NK-92 treated with Interleukin-12 subunit alpha and Interleukin-12 subunit beta, amount 100 ng/mL, for 24 hours (cell line): Measurements from ENCODE around the gene PCP4.

ENCODE experiments used
- DNase-seq: peaks from one replicate; lab custom pipeline; 2025; lab: John Stamatoyannopoulos, UW

Gene PCP4

GRCh38 chr21:39923476-39923875 is 56.2 kb downstream of the PCP4 start:
- DNase-seq, result no peak

GRCh38 chr21:39924577-39925308 is 57.5 kb downstream of the PCP4 start:
- no peak for DNase-seq

- DNase-seq, result no peak
Observed at GRCh38 chr21:39927304-39927886, 60.2 kb downstream of the PCP4 start.

- no peak for DNase-seq
Observed at GRCh38 chr21:39932335-39932734, 65.1 kb downstream of the PCP4 start.

- DNase-seq, result no peak
Observed at GRCh38 chr21:39934895-39935294, 67.7 kb downstream of the PCP4 start.

DNA sequence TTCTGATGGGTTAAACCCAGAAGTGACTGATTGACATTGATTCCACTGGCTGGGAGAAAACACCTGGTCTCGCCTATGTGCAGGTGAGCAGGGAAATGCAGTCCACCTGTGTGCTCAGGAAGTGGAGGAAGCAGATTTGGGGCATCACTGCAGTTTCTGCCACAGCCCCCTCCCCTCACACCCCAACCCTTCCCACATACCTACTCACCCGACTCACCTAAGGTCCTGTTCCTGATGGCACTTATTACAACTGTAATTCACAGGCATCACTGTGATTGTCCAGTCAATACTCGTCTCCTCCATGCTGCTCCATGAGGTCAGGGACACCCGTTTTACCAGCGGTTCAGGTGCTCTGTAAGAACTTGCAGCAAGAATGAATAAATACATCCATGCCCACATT is 68.5 kb downstream of the PCP4 start:
- no peak for DNase-seq

DNA sequence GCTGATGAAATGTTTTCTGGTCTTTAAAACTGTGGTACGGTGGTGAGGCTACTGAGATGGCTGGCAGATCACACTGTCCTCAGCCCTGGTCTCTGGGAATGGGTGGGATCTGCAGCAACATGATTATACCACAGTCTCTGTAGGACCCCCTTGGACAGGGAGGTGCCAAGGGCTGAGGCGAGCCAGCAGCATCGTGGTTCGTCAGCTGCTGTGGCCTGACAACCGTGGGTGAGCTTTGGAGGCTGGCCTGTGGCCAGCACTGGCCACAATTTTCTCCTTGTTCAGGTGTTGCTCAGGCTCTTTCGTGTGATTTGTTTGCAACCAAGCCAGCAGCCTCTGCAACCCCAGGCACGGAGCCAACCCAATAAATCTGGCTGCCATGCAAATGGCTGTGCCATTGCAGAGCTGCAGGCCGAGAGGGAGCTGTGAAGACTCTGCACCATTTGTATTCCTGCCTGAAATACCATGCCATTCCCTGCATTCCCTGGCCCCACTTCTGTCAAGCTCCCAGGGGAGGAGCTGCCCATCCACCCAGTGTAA is 70.9 kb downstream of the PCP4 start:
- no peak for DNase-seq

DNA sequence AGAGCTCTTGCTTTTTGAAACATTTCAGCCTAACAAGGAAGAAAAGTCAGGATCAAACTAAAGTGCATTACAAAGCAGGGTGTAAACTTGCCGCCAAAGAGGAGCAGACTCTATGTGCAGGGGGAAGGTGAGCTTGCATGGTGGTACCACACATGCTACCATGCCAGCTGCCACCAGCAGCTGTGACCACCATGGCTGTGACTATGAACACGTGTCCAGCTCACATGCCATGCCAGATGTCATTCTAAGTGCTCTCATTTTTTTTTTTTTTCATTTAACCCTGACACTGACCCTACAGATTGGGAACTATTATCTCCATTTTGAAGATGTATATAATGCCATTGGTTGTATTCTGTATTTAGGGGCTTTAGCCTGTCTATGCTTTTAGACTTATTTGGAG is 79.0 kb downstream of the PCP4 start:
- no peak for DNase-seq

- no peak for DNase-seq
Observed at GRCh38 chr21:39947031-39947430, 79.8 kb downstream of the PCP4 start.

DNA sequence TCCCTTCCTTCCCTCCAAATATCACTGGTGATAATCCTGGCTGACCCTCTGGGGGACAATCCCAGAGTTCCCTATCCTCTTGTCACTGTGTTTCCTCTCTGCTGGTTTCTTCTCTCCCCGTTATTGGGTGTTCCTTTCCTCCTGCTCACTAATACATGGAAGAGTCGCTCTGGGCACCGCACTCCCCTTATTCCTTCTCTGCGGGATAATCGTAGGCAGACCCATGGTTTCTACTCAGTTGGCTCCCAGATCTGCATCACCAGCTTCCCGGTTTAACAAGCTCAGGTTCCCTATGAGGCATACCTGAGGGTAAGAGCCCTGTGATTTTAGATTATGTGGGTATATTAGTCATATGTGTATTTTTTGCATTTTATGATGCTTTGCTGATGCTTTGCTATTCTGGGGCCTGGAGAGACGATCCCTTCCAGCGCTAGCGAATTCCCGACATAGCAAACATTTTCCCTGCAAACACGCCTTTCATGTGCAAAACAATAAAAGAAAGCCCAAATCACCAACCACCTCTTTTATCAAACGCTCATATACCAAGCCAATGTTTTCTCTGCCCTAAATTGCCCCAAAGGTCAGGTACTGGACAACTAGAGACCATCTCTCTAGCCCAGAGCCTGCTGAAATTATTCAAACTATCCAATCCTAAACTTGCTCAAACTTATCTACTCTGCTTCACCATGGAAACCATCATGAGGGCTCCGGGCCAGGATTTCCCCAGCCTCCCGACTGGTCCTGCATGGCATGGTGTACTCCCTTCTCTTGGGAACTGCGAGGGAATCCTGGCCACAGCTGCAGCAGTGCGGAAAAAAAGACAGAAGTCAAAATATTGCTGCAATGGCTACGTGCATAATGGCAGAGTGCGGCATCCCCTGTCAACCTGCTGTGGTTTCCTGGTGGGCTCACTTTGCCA is 84.2 kb downstream of the PCP4 start:
- no peak for DNase-seq

GRCh38 chr21:39952265-39952664 is 85.0 kb downstream of the PCP4 start:
- no peak for DNase-seq

GRCh38 chr21:39954570-39954969 is 87.3 kb downstream of the PCP4 start:
- DNase-seq, result no peak

DNA sequence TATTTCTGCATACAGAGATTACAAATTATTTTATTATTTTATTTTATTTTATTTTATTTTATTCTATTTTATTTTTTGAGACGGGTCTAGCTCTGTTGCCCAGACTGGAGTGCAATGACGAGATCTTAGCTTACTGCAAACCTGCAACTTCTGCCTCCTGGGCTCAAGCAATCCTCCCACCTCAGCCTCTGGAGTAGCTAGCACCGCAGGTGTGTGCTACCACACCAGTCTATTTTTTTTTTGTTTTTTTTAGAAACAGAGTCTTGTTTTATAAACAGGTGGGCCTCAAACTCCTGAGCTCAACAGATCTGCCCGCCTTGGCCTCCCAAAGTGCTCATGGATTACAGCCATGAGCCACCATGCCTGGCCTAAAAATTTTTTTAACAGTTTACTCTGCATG is 88.1 kb downstream of the PCP4 start:
- no peak for DNase-seq

DNA sequence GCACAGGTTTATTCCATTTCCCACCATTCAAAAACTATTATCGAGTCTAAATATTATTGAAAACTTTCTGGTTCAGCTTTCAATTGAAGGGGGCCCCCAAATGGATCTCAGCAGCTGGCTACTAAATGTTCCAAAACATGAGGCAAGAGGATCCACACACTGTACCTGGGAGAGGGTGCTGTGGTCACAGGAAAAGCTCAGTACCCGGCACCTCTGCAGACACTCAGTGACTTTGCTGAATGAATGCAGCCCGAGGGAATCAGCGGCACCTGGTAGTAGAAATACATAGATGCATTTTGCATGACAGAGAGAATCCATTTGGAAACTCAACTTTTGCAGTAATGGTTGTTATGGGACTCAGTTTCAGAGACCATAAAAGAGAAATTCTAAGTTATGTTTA is 89.3 kb downstream of the PCP4 start:
- no peak for DNase-seq

DNA sequence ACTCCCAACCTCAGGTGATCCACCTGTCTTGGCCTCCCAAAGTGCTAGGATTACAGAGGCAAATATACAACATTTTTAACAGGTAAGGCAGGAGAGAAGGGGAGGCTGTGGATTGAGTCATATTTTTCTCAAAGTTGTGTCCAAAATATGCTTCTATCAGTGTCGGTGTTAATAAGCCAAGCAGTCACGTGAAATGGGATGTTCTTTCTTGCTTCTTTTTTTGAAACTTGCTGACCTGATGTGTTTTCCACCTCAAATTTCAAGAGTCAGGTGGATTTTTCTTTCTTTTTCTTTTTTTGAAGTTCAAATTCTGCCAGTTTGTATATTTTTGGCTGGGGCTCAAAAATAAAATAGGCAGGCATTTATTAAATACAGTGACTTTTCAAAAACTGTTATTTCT is 91.5 kb downstream of the PCP4 start:
- no peak for DNase-seq

DNA sequence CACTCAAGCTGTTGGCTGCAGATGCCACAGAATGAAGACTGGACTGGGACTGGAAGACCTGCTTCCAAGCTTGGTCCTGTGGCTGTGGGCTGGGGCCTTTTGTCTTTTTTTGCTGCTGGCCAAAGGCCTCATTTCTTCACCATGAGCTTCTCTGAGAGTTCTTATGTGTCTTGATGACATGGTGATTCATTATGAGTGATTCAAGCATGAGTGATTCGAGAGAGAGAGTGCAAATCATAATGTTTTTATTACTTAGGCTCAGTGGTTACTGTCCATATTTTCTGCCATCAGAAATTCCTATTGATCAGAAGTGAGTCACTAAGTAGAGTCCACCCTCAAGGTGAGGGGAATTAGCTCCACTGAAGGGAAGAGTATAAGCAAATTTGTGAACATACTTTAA is 94.0 kb downstream of the PCP4 start:
- no peak for DNase-seq

DNA sequence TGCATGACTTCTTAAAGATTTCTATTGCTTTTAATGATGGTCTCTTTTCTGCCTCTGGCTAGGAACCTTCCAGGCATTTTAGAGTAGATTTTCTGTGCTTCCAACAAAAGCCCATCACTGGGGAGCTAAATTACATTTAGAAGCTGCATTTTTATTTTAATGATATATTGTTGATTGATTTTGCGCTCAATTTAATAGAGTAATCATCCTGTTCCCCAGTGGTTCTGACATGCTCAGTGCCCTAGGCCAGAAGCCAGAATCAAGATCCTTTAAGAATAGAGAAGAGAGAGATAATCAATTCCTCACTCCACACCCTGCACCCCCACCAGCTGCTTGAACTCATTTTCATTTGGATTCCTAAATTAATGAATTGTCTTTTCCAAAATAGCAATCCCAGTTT is 97.8 kb downstream of the PCP4 start:
- no peak for DNase-seq

- no peak for DNase-seq
Observed at GRCh38 chr21:39966786-39967185, 99.5 kb downstream of the PCP4 start.

GRCh38 chr21:39968010-39968409 is 100.8 kb downstream of the PCP4 start:
- DNase-seq, result no peak

- no peak for DNase-seq
Observed at GRCh38 chr21:39969691-39970364, 102.6 kb downstream of the PCP4 start.

DNA sequence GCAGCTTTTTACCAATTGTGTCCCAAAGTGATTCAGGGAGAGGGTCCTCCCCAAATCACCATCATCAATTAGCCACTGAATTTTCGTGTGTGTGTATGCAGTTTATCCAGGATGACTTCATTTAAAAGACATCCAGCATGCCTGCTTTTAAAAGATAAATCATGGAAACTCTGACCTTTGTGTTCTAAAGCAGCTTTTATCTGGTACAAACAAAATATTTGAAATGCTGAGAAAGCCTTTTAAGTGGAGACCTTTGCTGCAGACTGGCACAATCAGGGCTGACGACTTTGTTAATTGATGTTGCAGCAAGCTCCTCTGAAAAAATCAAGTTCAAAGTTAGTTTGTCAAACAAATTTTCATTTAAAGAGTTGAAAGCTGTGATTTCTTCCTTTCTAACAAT is 104.7 kb downstream of the PCP4 start:
- no peak for DNase-seq

- DNase-seq, result no peak
Observed at GRCh38 chr21:39972471-39972870, 105.2 kb downstream of the PCP4 start.
